OCI-LY3 (cell line): Measurements from ENCODE around the gene KRT80.

ENCODE experiments used
- H2AFZ ChIP-seq: fragments of 200-600, 300-600 bp; shearing (Covaris generic); 2 replicates; pipeline ENCODE4 v1.6.0; 2014; ENCODE audit warnings: antibody characterized with exemption, low read depth, low read length
- H3K27ac ChIP-seq: fragments of 200-600, 300-600 bp; sonication (generic); 2 replicates; pipeline ENCODE4 v1.5.1; 2014; ENCODE audit warnings: mild to moderate bottlenecking, low read length, moderate library complexity, mixed read lengths
- H3K27me3 ChIP-seq: fragments of 200-600, 300-600 bp; sonication (generic); 2 replicates; pipeline ENCODE4 v1.6.1; 2014; ENCODE audit warnings: low read depth, low read length, mixed read lengths
- H3K36me3 ChIP-seq: fragments of 200-600, 300-600 bp; sonication (generic); replicated peaks from 2 replicates; pipeline ENCODE3; 2014; ENCODE audit warnings: low read depth, low read length, mixed read lengths
- H3K4me1 ChIP-seq: fragments of 300-600, 200-600 bp; sonication (generic); 2 replicates; pipeline ENCODE4 v1.6.1; 2014; ENCODE audit warnings: low read length, mixed read lengths
- H3K4me2 ChIP-seq: fragments of 200-600, 300-600 bp; sonication (generic); 2 replicates; pipeline ENCODE4 v1.6.1; 2014; ENCODE audit warnings: low read length, mixed read lengths
- H3K4me3 ChIP-seq: fragments of 300-600, 200-600 bp; sonication (generic); 2 replicates; pipeline ENCODE4 v1.5.1; 2014; ENCODE audit warnings: antibody characterized with exemption, mild to moderate bottlenecking, low read length, moderate library complexity
- H3K79me2 ChIP-seq: fragments of 300-600, 200-600 bp; shearing (Covaris generic); 2 replicates; pipeline ENCODE4 v1.6.1; 2014; ENCODE audit warnings: mild to moderate bottlenecking, low read length, mixed read lengths
- H3K9ac ChIP-seq: fragments of 300-600, 200-600 bp; shearing (Covaris generic); 2 replicates; pipeline ENCODE4 v1.6.0; 2014; ENCODE audit warnings: mild to moderate bottlenecking, low read length, moderate library complexity
- H3K9me3 ChIP-seq: fragments of 200-600, 300-600 bp; shearing (Covaris generic); 2 replicates; pipeline ENCODE4 v1.6.1; 2014; ENCODE audit warnings: low read length, mixed read lengths; ENCODE audit not compliant: insufficient read depth
- H4K20me1 ChIP-seq: fragments of 200-600, 300-600 bp; sonication (generic); 2 replicates; pipeline ENCODE4 v1.6.1; 2016; ENCODE audit warnings: low read length, mixed read lengths; ENCODE audit not compliant: insufficient read depth
- CTCF ChIP-seq: fragments of 200-600, 300-600 bp; sonication (generic); IDR thresholded peaks from 2 replicates; pipeline ENCODE4 v1.5.1; 2014; ENCODE audit warnings: antibody characterized with exemption, low read length, low read depth
- EZH2phosphoT487 ChIP-seq: fragments of 200-600 bp; shearing (Covaris generic); IDR thresholded peaks from 2 replicates; pipeline ENCODE4 v1.6.1; 2018; ENCODE audit warnings: antibody characterized with exemption, mixed run types, low read depth

Gene KRT80

GRCh38 chr12:52171950-52172512 is 19.8 kb downstream of the KRT80 start:
- Histone ChIP-seq H3K4me3 (no peak overlapping the region), H3K9ac (no peak overlapping the region), H4K20me1 (no peaks in the 10 kb centered on the region), H3K4me2 (no peak overlapping the region), H3K79me2 (no peaks in the 10 kb centered on the region), H3K27me3 (no peaks in the 10 kb centered on the region), H3K27ac (no peak overlapping the region), H2AFZ (no peak overlapping the region), H3K36me3 (no peaks in the 10 kb centered on the region), H3K4me1 (peaks cover 10% of the 10 kb centered on the region), H3K9me3 (no peaks in the 10 kb centered on the region)
- TF ChIP-seq EZH2phosphoT487 (no peak), CTCF (peak; percentile 49)

GRCh38 chr12:52170827-52171226 is 21.0 kb downstream of the KRT80 start:
- H3K4me3 ChIP-seq, result no peak overlapping the region
- H3K4me2 ChIP-seq, result no peak overlapping the region
- H3K9ac ChIP-seq, result no peak overlapping the region
- H3K27ac ChIP-seq, result no peak overlapping the region
- H3K27me3 ChIP-seq, result no peaks in the 10 kb centered on the region; the same call in 1 of the 2 replicates
- no peaks in the 10 kb centered on the region for H3K9me3 ChIP-seq
- no peak overlapping the region for H2AFZ ChIP-seq
- TF ChIP-seq EZH2phosphoT487 (no peak), CTCF (no peak)
- H4K20me1 ChIP-seq, result no peaks in the 10 kb centered on the region
- no peaks in the 10 kb centered on the region for H3K36me3 ChIP-seq
- no peaks in the 10 kb centered on the region for H3K79me2 ChIP-seq
- H3K4me1 ChIP-seq, result peaks cover 10% of the 10 kb centered on the region

- H3K79me2 ChIP-seq, result no peaks in the 10 kb centered on the region
- no peaks in the 10 kb centered on the region for H3K36me3 ChIP-seq
- no peaks in the 10 kb centered on the region for H3K9me3 ChIP-seq
- peaks cover 10% of the 10 kb centered on the region for H3K4me1 ChIP-seq
- H3K27ac ChIP-seq, result no peak overlapping the region
- no peak for TF ChIP-seq EZH2phosphoT487
- no peak overlapping the region for H3K4me2 ChIP-seq
- no peak overlapping the region for H3K4me3 ChIP-seq
- no peak overlapping the region for H3K9ac ChIP-seq
- no peaks in the 10 kb centered on the region for H4K20me1 ChIP-seq
- H2AFZ ChIP-seq, result no peak overlapping the region
- H3K27me3 ChIP-seq, result no peaks in the 10 kb centered on the region; the same call in 1 of the 2 replicates
These were observed 21.9 kb downstream of the KRT80 start for GRCh38 chr12:52169886-52170285.

- Histone ChIP-seq H3K9ac (no peak overlapping the region), H3K4me2 (no peak overlapping the region), H3K79me2 (no peaks in the 10 kb centered on the region), H3K27me3 (no peaks in the 10 kb centered on the region; the same call in 1 of the 2 replicates), H3K4me1 (peaks cover 10% of the 10 kb centered on the region), H3K9me3 (no peaks in the 10 kb centered on the region), H3K36me3 (no peaks in the 10 kb centered on the region), H3K4me3 (no peak overlapping the region), H3K27ac (no peak overlapping the region), H4K20me1 (no peaks in the 10 kb centered on the region), H2AFZ (no peak overlapping the region)
- TF ChIP-seq CTCF (no peak), EZH2phosphoT487 (no peak)
These were observed 23.6 kb downstream of the KRT80 start for GRCh38 chr12:52168019-52168717.
